HG03469 (cell line): ENCODE results near the gene BMPER.

ENCODE experiments used
- ATAC-seq: cut with Tn5 transposase; IDR thresholded peaks from one replicate; pipeline ENCODE4 v1.9.1; 2021; ENCODE audit warnings: mild to moderate bottlenecking, moderate library complexity, moderate number of reproducible peaks; ENCODE audit not compliant: unreplicated experiment

BMPER gene

GRCh38 chr7:34086064-34086463, 180.7 kb downstream of the BMPER start:
- no peak for ATAC-seq

GRCh38 chr7:34086981-34087380, 181.6 kb downstream of the BMPER start:
- no peak for ATAC-seq

- no peak for ATAC-seq
These were observed 182.9 kb downstream of the BMPER start for GRCh38 chr7:34087892-34088891.

GRCh38 chr7:34090816-34091215, 185.5 kb downstream of the BMPER start:
- ATAC-seq: no peak

DNA sequence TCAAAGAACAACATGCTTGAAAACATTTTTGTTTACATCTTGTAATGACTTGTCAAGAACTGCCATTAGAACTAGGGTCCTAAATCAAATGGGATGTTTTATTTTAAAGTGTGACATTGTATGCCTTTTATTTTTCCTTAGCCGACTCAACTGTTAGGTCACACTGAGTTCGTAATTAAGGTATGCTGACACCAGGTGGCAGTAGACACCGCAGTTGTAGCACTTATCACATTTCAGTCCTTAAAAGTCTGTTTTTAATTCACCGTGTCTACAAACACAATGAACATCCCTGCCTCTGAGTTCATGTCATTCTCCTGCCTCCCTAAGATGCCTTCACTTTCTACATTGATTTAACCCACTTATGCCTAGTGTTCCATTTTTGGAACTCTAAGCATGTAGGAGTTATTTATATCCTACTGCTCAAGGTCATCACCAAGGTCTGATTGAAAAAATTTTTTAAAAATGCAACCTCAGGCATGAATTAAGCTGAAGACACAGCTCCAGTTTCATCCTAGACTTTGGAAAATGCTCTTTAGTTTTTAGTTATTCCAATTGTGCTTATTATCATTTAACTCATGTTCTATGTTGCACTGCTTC, 186.1 kb downstream of the BMPER start:
- ATAC-seq: no peak

DNA sequence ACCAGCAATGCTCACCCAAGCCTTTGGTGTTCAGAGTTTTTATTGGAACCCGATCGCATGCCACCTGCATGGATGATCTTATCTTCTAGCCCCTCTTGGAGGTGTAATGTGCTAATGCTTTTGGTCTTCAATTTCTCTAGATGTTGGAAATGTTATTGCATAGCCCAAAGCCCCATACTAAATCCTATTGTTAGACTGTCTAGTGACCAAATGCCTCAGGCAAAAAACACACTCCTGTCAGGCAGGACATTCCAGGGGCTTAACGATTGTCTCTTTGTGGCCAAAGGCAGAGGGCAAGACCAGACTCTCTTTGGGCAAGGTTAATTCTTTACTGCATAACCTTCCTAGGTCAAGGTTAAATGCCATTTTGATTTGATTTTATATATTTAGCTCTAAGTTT, 187.9 kb downstream of the BMPER start:
- ATAC-seq: no peak

- no peak for ATAC-seq
These were observed 190.9 kb downstream of the BMPER start for GRCh38 chr7:34096198-34096651.

GRCh38 chr7:34096777-34097176, 191.4 kb downstream of the BMPER start:
- no peak for ATAC-seq

DNA sequence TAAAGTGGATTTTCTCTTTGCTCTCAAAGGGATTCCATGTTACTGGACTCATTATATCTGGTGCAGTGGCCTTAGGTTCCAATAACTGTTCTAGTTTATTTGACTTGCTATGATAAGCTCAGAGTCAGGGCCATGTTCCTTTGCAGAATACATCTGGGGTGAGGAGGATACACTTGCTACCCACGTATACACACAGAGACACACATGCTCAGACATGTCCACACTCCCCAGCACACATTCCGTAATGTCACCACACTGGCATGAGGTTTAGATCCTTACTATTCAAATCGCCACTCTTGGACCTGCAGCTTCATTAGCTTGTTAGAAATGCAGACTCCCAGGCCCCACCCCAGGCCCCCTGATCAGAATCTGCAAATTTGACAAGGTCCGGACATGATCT, 195.3 kb downstream of the BMPER start:
- ATAC-seq: no peak

GRCh38 chr7:34104115-34104514, 198.8 kb downstream of the BMPER start:
- ATAC-seq: no peak

DNA sequence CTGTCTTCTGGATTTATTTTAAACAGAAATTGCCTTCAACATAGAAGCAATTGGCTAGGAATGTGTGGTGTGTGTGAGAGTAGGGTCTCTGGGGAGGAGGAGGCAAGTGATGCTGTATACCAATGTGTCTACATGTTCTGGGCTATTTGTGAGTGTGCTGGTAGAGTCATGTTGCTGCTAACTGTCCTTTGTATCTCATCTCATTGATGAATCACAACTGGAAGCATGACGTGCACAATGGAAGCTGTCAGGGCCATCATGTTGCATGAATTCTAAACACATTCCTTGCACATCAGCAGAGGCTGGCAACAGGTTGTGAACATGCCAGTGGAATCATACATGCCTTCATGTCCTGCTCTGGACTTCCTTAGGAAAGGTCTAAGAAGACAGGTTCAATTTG, 199.7 kb downstream of the BMPER start:
- no peak for ATAC-seq

- ATAC-seq: no peak
These were observed 201.9 kb downstream of the BMPER start for GRCh38 chr7:34107276-34107675.

DNA sequence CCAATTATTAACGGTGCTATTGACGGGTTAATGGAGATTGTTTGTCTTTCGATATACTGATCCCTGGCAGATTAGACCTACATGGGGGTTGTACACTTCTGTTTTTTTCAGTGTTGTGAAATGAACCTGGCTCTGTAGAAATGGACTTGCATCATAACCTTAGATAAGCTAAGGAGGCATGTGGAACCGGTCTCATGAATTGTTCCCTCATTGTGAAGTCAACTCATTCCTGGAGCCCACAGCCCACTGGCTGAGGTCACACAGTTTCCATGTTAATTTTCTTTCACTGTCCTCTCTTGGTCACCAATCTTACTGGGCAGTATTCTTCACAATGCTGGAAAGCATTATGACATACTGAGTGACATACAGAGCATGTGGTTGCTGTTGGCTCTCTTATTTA, 202.8 kb downstream of the BMPER start:
- ATAC-seq: no peak

DNA sequence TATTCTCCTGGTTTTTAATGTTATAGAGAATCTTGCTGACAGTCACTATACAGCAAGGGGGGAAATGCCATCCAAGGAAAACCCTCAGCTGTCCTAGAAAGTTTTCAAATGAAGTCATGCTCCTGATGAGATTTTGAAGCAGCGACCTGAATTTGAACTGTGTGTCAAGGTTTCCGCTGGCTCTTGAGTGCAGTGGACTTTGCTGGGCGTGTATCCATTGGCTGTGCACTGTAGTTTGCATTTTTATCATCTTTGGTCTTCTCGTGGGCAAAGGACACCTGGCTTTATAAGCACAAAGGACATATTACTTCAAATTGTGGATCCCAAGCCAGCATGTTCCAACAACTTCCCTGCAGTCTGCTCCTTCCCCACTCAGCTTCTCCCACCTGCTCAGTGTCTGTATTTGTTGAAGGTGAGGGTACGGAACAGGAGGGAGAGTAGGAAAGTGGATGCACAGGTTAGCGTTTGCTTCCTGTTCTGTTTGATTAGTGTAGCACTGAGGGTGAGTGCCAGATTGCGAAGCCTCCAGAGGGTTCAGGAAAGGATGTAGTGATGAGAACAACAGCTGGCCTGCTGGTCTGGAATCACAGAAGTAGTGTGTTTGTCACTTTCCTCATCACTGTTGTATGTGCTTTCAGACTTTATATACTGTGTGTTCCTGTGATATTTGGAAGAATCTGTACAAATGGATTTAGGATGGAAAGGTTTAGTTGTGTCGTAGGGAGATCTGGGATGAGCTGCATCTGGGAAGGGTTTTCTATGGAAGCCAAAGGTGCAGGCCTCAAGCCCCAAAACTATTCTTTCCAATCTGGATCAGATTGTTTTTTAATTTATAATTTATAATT, 204.8 kb downstream of the BMPER start:
- no peak for ATAC-seq

GRCh38 chr7:34111031-34111430, 205.7 kb downstream of the BMPER start:
- no peak for ATAC-seq

- ATAC-seq: no peak
These were observed 210.2 kb downstream of the BMPER start for GRCh38 chr7:34115503-34115902.

DNA sequence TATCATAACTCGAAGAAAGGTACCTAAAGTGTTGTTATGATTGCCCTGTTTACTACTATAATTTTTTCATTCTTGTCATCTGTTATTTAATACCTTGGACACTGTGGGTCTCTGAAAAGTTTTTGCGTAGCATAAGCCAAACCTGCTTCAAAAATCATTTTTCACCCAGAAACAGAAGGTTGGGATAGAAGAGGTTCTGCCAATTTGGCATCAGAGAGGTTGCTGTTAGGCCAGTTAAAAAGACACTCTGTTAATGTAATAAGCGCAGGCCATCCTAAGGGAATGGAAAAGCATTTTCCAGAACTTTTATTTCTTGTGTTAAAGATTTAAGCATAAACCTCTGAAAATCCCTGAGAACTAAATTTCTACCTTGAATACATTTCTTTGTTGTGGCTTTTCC, 212.2 kb downstream of the BMPER start:
- no peak for ATAC-seq

GRCh38 chr7:34121366-34121765, 216.0 kb downstream of the BMPER start:
- ATAC-seq: no peak

- no peak for ATAC-seq
These were observed 218.0 kb downstream of the BMPER start for GRCh38 chr7:34123316-34123715.

DNA sequence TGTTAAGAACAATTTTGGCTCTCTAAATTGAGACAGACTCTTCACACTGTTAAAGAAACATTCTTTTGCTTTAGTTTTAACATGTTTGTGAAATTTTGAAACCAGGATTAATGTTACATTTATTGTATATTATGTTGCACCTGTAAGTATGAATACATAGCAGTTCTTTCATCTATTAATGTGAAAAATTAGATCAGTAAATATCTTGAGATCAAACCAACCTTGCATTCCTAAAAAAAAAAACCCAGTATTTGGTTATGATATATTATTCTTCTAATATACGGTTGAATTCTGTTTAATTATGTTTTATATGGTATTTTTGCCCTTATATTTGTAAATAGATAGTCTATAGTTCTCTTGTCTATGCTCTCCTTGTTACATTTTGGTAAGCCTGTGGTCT, 219.4 kb downstream of the BMPER start:
- no peak for ATAC-seq

GRCh38 chr7:34128762-34129161, 223.4 kb downstream of the BMPER start:
- no peak for ATAC-seq
